ENCODE results near the gene FBXL20.

GRCh38 chr17:39217734-39218369 lies 183.6 kb downstream of the FBXL20 start:
- TF ChIP-seq POLR2A (IDR thresholded peaks at IDR 0.05; ENCODE audit: low read depth) (no peak), CTCF (IDR thresholded peaks at IDR 0.05) (no peak), EP300 (IDR thresholded peaks at IDR 0.05) (no peak)

All from esophagus muscularis mucosa (tissue), 4 donors.